ENCODE results near the gene PROX2. TPM values are rescaled to one million over a fixed set of nuclear protein-coding genes. Genes with fewer than 3 reads are reported as not detected.

PROX2 gene
- total RNA-seq, 4 donors from 2014 or later: not detected

DNA sequence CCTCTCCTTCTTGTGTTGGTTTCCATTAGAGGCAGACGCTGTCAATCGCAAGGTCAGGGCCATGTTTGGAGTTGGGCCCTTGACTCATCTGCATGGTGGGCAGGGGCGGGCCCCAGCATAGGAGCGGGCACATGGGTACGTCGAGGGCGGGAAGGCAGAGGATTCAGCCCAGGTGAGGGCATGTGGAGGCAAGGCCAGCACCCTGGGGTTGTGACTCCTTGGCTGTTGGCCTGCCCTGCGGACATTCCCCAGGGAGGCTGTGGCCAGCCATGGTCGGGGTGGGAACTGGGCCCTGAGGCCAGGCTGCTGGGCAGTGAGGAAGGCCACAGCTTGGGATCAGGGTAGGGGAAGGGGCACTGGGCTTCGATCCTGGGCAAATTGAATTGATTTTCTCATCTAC is 36.9 kb upstream of the PROX2 start:
- Histone ChIP-seq H3K36me3 (no peaks in the 10 kb centered on the region), H3K4me3 (no peak overlapping the region), H3K4me1 (peaks cover 0 to 4% of the 10 kb centered on the region in 2 donors), H3K27me3 (no peaks in the 10 kb centered on the region), H3K27ac (no peak overlapping the region), H3K9me3 (no peaks in the 10 kb centered on the region)
- no peak for DNase-seq
- TF ChIP-seq POLR2A (IDR thresholded peaks at IDR 0.05): no peak
- TF ChIP-seq, protein P1, sequence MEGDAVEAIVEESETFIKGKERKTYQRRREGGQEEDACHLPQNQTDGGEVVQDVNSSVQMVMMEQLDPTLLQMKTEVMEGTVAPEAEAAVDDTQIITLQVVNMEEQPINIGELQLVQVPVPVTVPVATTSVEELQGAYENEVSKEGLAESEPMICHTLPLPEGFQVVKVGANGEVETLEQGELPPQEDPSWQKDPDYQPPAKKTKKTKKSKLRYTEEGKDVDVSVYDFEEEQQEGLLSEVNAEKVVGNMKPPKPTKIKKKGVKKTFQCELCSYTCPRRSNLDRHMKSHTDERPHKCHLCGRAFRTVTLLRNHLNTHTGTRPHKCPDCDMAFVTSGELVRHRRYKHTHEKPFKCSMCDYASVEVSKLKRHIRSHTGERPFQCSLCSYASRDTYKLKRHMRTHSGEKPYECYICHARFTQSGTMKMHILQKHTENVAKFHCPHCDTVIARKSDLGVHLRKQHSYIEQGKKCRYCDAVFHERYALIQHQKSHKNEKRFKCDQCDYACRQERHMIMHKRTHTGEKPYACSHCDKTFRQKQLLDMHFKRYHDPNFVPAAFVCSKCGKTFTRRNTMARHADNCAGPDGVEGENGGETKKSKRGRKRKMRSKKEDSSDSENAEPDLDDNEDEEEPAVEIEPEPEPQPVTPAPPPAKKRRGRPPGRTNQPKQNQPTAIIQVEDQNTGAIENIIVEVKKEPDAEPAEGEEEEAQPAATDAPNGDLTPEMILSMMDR (IDR thresholded peaks at IDR 0.05): no peak
- intact Hi-C loops (cut with DNase I; ENCODE audit: low total_unique reads): no loop called here

DNA sequence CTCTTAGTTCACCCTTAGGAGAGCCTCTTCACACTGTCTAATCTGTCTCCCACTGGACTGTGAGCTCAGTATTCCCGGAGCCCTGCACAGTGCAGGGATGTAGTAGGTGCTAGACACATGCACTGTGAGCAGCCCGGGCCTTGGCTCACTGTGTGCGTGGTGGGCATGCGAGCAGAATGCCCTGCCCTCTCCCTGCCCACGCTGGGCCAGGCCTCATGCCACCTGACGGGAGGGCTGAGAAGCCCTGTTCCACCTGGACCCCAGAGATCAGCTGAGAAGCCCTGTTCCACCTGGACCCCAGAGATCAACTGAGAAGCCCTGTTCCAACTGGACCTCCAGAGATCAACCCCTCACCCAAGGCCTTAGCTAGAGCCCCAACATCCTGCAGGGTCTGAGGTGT is 36.2 kb upstream of the PROX2 start:
- DNase-seq: no peak
- intact Hi-C loops (cut with DNase I; ENCODE audit: low total_unique reads): no loop called here
- H3K27ac ChIP-seq: no peak overlapping the region
- H3K4me1 ChIP-seq: peaks cover 0 to 10% of the 10 kb centered on the region in 2 donors
- H3K4me3 ChIP-seq: no peak overlapping the region
- H3K9me3 ChIP-seq: no peaks in the 10 kb centered on the region
- no peaks in the 10 kb centered on the region for H3K36me3 ChIP-seq
- TF ChIP-seq, protein P1 (IDR thresholded peaks at IDR 0.05): no peak
- no peak for TF ChIP-seq POLR2A (IDR thresholded peaks at IDR 0.05)
- H3K27me3 ChIP-seq: no peaks in the 10 kb centered on the region

DNA sequence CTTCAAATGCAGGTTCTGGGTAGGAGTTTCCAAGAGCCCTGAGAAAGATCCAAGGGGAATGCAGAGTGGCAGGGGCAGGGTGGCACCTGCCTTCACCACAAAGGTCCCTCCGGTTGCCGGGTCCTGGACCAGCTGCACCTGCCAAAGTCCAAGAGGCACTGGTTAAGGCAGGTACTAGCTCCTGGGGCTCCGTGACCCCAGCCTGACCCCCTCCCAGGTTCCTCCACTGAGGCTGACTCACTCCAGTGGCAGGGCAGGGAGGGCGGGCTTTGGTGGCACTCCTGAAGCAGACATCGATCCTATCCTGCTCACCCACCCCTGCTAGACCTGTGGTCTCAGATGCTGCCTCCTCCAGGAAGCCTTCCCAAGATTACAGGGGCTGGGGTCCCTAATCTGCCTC is 35.8 kb upstream of the PROX2 start:
- TF ChIP-seq, protein P1 (IDR thresholded peaks at IDR 0.05): no peak
- no peak for TF ChIP-seq POLR2A (IDR thresholded peaks at IDR 0.05)
- peaks cover 0 to 10% of the 10 kb centered on the region in 2 donors for H3K4me1 ChIP-seq

DNA sequence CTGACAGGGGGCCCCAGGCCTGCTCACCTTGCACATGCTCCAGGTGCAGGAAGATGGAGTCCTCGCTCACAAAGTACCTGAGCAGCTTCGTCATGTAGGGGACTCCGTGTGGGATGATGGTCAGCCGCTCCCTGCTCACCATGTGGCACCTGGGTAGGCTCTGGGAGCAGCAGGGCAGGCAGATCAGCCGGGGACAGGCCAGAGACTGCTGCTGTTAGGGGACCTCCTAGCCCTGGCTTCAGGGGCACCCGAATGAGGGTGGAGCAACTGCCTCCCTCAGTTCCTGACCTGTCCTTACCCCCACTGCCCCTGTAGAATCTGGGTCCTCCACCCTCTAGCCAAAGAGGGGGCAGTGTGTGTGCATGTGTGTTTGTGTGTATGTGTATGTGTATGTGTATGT is 35.3 kb upstream of the PROX2 start:
- no peak overlapping the region for H3K27ac ChIP-seq
- TF ChIP-seq, protein P1 (IDR thresholded peaks at IDR 0.05): no peak
- no peak for TF ChIP-seq POLR2A (IDR thresholded peaks at IDR 0.05)
- H3K4me3 ChIP-seq: no peak overlapping the region
- peaks cover 0 to 10% of the 10 kb centered on the region in 2 donors for H3K4me1 ChIP-seq
- H3K9me3 ChIP-seq: no peaks in the 10 kb centered on the region
- intact Hi-C loops (cut with DNase I; ENCODE audit: low total_unique reads): no loop called here
- no peaks in the 10 kb centered on the region for H3K36me3 ChIP-seq
- no peaks in the 10 kb centered on the region for H3K27me3 ChIP-seq
- DNase-seq: no peak

More for the DNA sequence above, 35.8 kb upstream of the PROX2 start:
- Histone ChIP-seq H3K36me3 (no peaks in the 10 kb centered on the region), H3K27me3 (no peaks in the 10 kb centered on the region), H3K4me3 (no peak overlapping the region), H3K9me3 (no peaks in the 10 kb centered on the region), H3K27ac (no peak overlapping the region)
- no peak for DNase-seq
- intact Hi-C loops (cut with DNase I; ENCODE audit: low total_unique reads): no loop called here

DNA sequence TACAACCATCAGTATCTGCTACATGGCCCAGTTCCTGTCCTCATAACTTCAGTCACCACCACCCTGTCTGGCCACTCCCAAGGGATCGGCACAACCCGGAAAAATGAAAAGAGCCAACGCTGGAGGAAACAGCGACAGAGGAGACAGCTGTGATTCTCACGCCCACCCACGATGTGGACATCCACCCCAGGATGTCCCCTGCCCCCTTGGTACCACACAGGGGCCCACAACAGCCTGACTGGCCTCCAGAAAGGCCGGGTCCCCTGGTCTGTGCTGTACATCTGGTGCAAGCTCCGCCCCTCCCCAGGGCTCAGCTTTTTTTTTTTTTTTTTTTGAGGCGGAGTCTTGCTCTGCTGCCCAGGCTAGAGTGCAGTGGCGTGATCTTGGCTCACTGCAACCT is 34.6 kb upstream of the PROX2 start:
- no peak for TF ChIP-seq POLR2A (IDR thresholded peaks at IDR 0.05)
- TF ChIP-seq, protein P1 (IDR thresholded peaks at IDR 0.05): no peak
- intact Hi-C loops (cut with DNase I; ENCODE audit: low total_unique reads): no loop called here
- DNase-seq: no peak

More for the DNA sequence above, 34.6 kb upstream of the PROX2 start:
- Histone ChIP-seq H3K9me3 (no peaks in the 10 kb centered on the region), H3K4me1 (peaks cover 0 to 10% of the 10 kb centered on the region in 2 donors), H3K4me3 (no peak overlapping the region), H3K36me3 (no peaks in the 10 kb centered on the region), H3K27me3 (no peaks in the 10 kb centered on the region), H3K27ac (no peak overlapping the region)
